Measurements from ENCODE around the gene MRPL34. TPM values are rescaled to one million over a fixed set of nuclear protein-coding genes. Genes with fewer than 3 reads are reported as not detected.

Gene MRPL34
- total and polyA plus RNA-seq, 8 donors, result 32.2 to 91.9 (median 39.4) TPM

DNA sequence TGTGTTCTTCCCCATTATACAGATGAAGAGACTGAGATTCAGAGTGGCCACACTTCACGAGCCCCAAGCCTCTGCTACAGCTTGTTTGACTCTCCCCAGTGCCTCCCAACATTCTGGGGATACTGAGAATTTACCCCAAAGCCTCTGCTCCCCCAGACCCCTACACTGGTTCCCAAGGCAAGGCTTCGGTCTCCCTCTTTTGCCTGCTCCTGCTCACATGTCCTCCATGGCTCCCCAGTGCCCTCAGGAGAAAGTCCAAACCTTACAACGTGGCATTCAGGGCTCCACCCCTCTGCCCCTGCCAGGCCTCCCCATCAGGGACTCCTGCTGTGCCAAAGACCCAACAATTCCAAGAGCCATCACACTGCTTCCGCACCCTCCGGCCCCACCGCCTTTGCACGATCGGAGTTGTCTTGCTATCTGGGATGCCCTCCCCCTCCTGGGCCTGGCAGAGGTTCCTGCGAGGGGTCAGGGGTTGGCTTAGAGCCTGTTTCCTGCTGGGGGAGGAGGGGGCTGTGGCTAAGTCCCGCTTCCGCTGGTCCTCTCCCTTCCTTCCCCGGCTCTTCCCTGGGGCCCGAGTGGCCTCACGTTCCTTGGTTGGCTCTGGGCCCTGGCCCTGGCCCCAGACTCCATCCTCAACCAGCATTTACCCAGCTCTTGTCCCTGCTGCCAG is 47.1 kb downstream of the MRPL34 start:
- Histone ChIP-seq H3K27ac (peak overlapping the region in 1 of 2 donors; percentile 37), H3K27me3 (peaks cover 0 to 41% of the 10 kb centered on the region in 2 donors), H3K4me3 (no peak overlapping the region), H3K36me3 (no peaks in the 10 kb centered on the region), H3K9me3 (no peaks in the 10 kb centered on the region), H3K4me1 (peaks cover 0 to 46% of the 10 kb centered on the region in 2 donors)
- intact Hi-C loops (cut with DNase I), result no loop called here
- ATAC-seq (no peak), DNase-seq (no peak)
- TF ChIP-seq, protein P1, sequence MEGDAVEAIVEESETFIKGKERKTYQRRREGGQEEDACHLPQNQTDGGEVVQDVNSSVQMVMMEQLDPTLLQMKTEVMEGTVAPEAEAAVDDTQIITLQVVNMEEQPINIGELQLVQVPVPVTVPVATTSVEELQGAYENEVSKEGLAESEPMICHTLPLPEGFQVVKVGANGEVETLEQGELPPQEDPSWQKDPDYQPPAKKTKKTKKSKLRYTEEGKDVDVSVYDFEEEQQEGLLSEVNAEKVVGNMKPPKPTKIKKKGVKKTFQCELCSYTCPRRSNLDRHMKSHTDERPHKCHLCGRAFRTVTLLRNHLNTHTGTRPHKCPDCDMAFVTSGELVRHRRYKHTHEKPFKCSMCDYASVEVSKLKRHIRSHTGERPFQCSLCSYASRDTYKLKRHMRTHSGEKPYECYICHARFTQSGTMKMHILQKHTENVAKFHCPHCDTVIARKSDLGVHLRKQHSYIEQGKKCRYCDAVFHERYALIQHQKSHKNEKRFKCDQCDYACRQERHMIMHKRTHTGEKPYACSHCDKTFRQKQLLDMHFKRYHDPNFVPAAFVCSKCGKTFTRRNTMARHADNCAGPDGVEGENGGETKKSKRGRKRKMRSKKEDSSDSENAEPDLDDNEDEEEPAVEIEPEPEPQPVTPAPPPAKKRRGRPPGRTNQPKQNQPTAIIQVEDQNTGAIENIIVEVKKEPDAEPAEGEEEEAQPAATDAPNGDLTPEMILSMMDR (IDR thresholded peaks at IDR 0.05), result no peak

DNA sequence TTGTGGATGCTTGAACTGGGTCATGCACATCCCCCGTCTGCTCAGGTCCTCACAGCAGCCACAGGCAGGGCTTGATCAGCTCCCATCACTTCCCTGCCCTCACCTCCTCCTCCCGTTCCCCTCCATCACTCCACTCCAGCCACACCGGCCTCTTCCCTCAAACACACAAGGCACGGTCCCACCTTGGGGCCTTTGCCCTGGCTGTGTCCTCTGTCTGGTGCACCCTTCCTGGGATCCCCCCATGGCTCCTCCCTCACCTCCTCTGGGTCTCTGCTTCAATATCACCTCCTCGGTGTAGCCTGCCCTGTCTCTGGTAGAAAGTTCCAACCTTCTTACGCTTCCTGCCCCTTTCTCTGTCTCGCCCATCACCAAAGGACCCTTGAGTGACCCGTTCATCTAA is 47.7 kb downstream of the MRPL34 start:
- peaks cover 0 to 44% of the 10 kb centered on the region in 2 donors for H3K4me1 ChIP-seq
- no peaks in the 10 kb centered on the region for H3K36me3 ChIP-seq
- peaks cover 0 to 37% of the 10 kb centered on the region in 2 donors for H3K27me3 ChIP-seq
- no peak overlapping the region for H3K27ac ChIP-seq
- DNase-seq, result no peak
- H3K4me3 ChIP-seq, result no peak overlapping the region
- TF ChIP-seq, protein P1 (IDR thresholded peaks at IDR 0.05), result no peak
- intact Hi-C loops (cut with DNase I), result no loop called here
- no peaks in the 10 kb centered on the region for H3K9me3 ChIP-seq
- ATAC-seq, result no peak

Other genes starting within 250 kb of the MRPL34 start
- 10 to 100 TPM in 1 of 2 donors, 1 to 10 TPM in 1; 8.4 to 11.6 TPM for gene HAUS8, start 230.4 kb upstream of the MRPL34 start, total RNA-seq
- 10 to 100 TPM; 11.1 to 15.2 (median 13.8) TPM for gene HAUS8, start 230.4 kb upstream of the MRPL34 start, polyA plus RNA-seq (ENCODE audit: insufficient read length in 6 of 6)
- gene MYO9B, start 230.1 kb upstream of the MRPL34 start, total RNA-seq, result 100 to 1,000 TPM in 1 of 2 donors, 10 to 100 TPM in 1; 89.5 to 149 TPM
- 10 to 100 TPM; 56.5 to 72.6 (median 60.1) TPM for gene MYO9B, start 230.1 kb upstream of the MRPL34 start, polyA plus RNA-seq (ENCODE audit: insufficient read length in 6 of 6)
- gene USE1, start 90.5 kb upstream of the MRPL34 start, total RNA-seq, result 10 to 100 TPM; 23.1 to 25.6 TPM
- gene USE1, start 90.5 kb upstream of the MRPL34 start, polyA plus RNA-seq (ENCODE audit: insufficient read length in 6 of 6), result 10 to 100 TPM; 28.5 to 40.9 (median 33.5) TPM
- gene OCEL1, start 79.6 kb upstream of the MRPL34 start, total RNA-seq, result 10 to 100 TPM; 35.4 to 38.0 TPM
- 10 to 100 TPM in 5 of 6 donors, 1 to 10 TPM in 1; 9.7 to 21.2 (median 11.9) TPM for gene OCEL1, start 79.6 kb upstream of the MRPL34 start, polyA plus RNA-seq (ENCODE audit: insufficient read length in 6 of 6)
- 10 to 100 TPM; 48.7 to 56.5 TPM for gene NR2F6, start 60.0 kb upstream of the MRPL34 start, total RNA-seq
- 10 to 100 TPM; 18.6 to 34.9 (median 29.6) TPM for gene NR2F6, start 60.0 kb upstream of the MRPL34 start, polyA plus RNA-seq (ENCODE audit: insufficient read length in 6 of 6)
- gene USHBP1, start 41.1 kb upstream of the MRPL34 start, total RNA-seq, result 1 to 10 TPM; 4.8 to 9.2 TPM
- 10 to 100 TPM in 5 of 6 donors, 1 to 10 TPM in 1; 9.2 to 13.3 (median 11.9) TPM for gene USHBP1, start 41.1 kb upstream of the MRPL34 start, polyA plus RNA-seq (ENCODE audit: insufficient read length in 6 of 6)
- 10 to 100 TPM; 73.1 to 75.5 TPM for gene BABAM1, start 38.4 kb upstream of the MRPL34 start, total RNA-seq
- 100 to 1,000 TPM in 4 of 6 donors, 10 to 100 TPM in 2; 99.3 to 108 (median 102) TPM for gene BABAM1, start 38.4 kb upstream of the MRPL34 start, polyA plus RNA-seq (ENCODE audit: insufficient read length in 6 of 6)
- gene ANKLE1, start 24.0 kb upstream of the MRPL34 start, total RNA-seq, result under 1 TPM; 0.45 to 0.55 TPM
- 1 to 10 TPM; 1.2 to 2.4 (median 1.8) TPM for gene ANKLE1, start 24.0 kb upstream of the MRPL34 start, polyA plus RNA-seq (ENCODE audit: insufficient read length in 6 of 6)
- gene ABHD8, start 2.4 kb upstream of the MRPL34 start, total RNA-seq, result 10 to 100 TPM; 16.9 to 17.1 TPM
- gene ABHD8, start 2.4 kb upstream of the MRPL34 start, polyA plus RNA-seq (ENCODE audit: insufficient read length in 6 of 6), result 10 to 100 TPM in 4 of 6 donors, 1 to 10 TPM in 2; 6.8 to 11.7 (median 10.2) TPM
- 10 to 100 TPM; 30.5 to 44.1 TPM for gene DDA1, start 3.7 kb downstream of the MRPL34 start, total RNA-seq
- gene DDA1, start 3.7 kb downstream of the MRPL34 start, polyA plus RNA-seq (ENCODE audit: insufficient read length in 6 of 6), result 10 to 100 TPM; 24.7 to 37.4 (median 33.0) TPM
- gene ANO8, start 29.0 kb downstream of the MRPL34 start, total RNA-seq, result 10 to 100 TPM; 18.0 to 21.0 TPM
- gene ANO8, start 29.0 kb downstream of the MRPL34 start, polyA plus RNA-seq (ENCODE audit: insufficient read length in 6 of 6), result 10 to 100 TPM in 4 of 6 donors, 1 to 10 TPM in 2; 9.8 to 14.0 (median 12.0) TPM
- 10 to 100 TPM; 16.9 to 23.5 TPM for gene GTPBP3, start 31.7 kb downstream of the MRPL34 start, total RNA-seq
- gene GTPBP3, start 31.7 kb downstream of the MRPL34 start, polyA plus RNA-seq (ENCODE audit: insufficient read length in 6 of 6), result 10 to 100 TPM; 18.1 to 29.0 (median 22.4) TPM
- gene PLVAP, start 71.5 kb downstream of the MRPL34 start, total RNA-seq, result 10 to 100 TPM; 21.9 to 59.5 TPM
- gene PLVAP, start 71.5 kb downstream of the MRPL34 start, polyA plus RNA-seq (ENCODE audit: insufficient read length in 6 of 6), result 10 to 100 TPM; 14.0 to 23.2 (median 18.0) TPM
- gene CCDC194, start 88.3 kb downstream of the MRPL34 start, total RNA-seq, result 1 to 10 TPM in 1 of 2 donors, under 1 TPM in 1; 0.61 to 1.4 TPM
- gene CCDC194, start 88.3 kb downstream of the MRPL34 start, polyA plus RNA-seq (ENCODE audit: insufficient read length in 6 of 6), result under 1 TPM in 3 of 6 donors, not detected in 3; 0.17 to 0.27 (median 0.20) TPM
- 100 to 1,000 TPM in 1 of 2 donors, 10 to 100 TPM in 1; 90.2 to 104 TPM for gene BST2, start 99.8 kb downstream of the MRPL34 start, total RNA-seq
- 10 to 100 TPM; 12.5 to 22.4 (median 18.1) TPM for gene BST2, start 99.8 kb downstream of the MRPL34 start, polyA plus RNA-seq (ENCODE audit: insufficient read length in 6 of 6)
- 10 to 100 TPM; 41.7 to 47.7 TPM for gene MVB12A, start 114.2 kb downstream of the MRPL34 start, total RNA-seq
- gene MVB12A, start 114.2 kb downstream of the MRPL34 start, polyA plus RNA-seq (ENCODE audit: insufficient read length in 6 of 6), result 10 to 100 TPM; 44.3 to 59.5 (median 47.1) TPM
- gene TMEM221, start 142.8 kb downstream of the MRPL34 start, total RNA-seq, result not detected
- gene TMEM221, start 142.8 kb downstream of the MRPL34 start, polyA plus RNA-seq (ENCODE audit: insufficient read length in 6 of 6), result 1 to 10 TPM; 1.6 to 2.6 (median 2.0) TPM
- gene NXNL1, start 155.1 kb downstream of the MRPL34 start, total RNA-seq, result not detected
- gene NXNL1, start 155.1 kb downstream of the MRPL34 start, polyA plus RNA-seq (ENCODE audit: insufficient read length in 6 of 6), result under 1 TPM in 1 of 6 donors, not detected in 5; 0.28 TPM
- gene SLC27A1, start 164.7 kb downstream of the MRPL34 start, total RNA-seq, result 10 to 100 TPM; 16.9 to 21.9 TPM
- gene SLC27A1, start 164.7 kb downstream of the MRPL34 start, polyA plus RNA-seq (ENCODE audit: insufficient read length in 6 of 6), result 10 to 100 TPM; 21.0 to 28.1 (median 26.4) TPM
- 10 to 100 TPM; 78.2 to 85.4 TPM for gene PGLS, start 205.8 kb downstream of the MRPL34 start, total RNA-seq
- 10 to 100 TPM; 58.0 to 86.5 (median 69.2) TPM for gene PGLS, start 205.8 kb downstream of the MRPL34 start, polyA plus RNA-seq (ENCODE audit: insufficient read length in 6 of 6)
- 100 to 1,000 TPM; 107 to 170 TPM for gene COLGALT1, start 249.8 kb downstream of the MRPL34 start, total RNA-seq
- gene COLGALT1, start 249.8 kb downstream of the MRPL34 start, polyA plus RNA-seq (ENCODE audit: insufficient read length in 6 of 6), result 10 to 100 TPM; 57.0 to 71.2 (median 62.4) TPM

All from left lung (tissue), 10 donors.